Measurements from ENCODE around the gene PLEKHN1. TPM values are rescaled to one million over a fixed set of nuclear protein-coding genes. Genes with fewer than 3 reads are reported as not detected.

The PLEKHN1 gene
- total RNA-seq, 1 experiment from 2014 or later: not detected

GRCh38 chr1:924656-925560, 41.4 kb upstream of the PLEKHN1 start:
- Histone ChIP-seq H3K4me1 (ENCODE audit: insufficient read depth, low read length, poor library complexity, severe bottlenecking) (peaks cover 42% of the 10 kb centered on the region), H3K36me3 (ENCODE audit: insufficient read depth, low read length, poor library complexity, severe bottlenecking) (no peaks in the 10 kb centered on the region), H3K4me3 (ENCODE audit: low read depth, low read length, poor library complexity, severe bottlenecking) (peak overlapping the region; percentile 88), H3K9me3 (ENCODE audit: low read depth, low read length, poor library complexity, severe bottlenecking) (no peaks in the 10 kb centered on the region), H3K27me3 (replicated peaks; ENCODE audit: insufficient read depth, low read depth, low read length, poor library complexity) (no peaks in the 10 kb centered on the region), H3K27ac (ENCODE audit: low read depth, low read length, poor library complexity, severe bottlenecking) (peak overlapping the region; percentile 85)
- CTCF ChIA-PET: interaction anchor here (0.6 kb wide), 1 partner anchor 451 kb away, joined by 3 read pairs; no protein-coding TSS in a partner anchor
- POLR2A ChIA-PET (ENCODE audit: low non-redundant PET): no interaction called here
- peak; percentile 37; the same call in 1 of the 2 replicates for TF ChIP-seq CTCF (conservative IDR thresholded peaks at IDR 0.05; ENCODE audit: low read depth, low read length)
- TF ChIP-seq EZH2 (IDR thresholded peaks at IDR 0.05; ENCODE audit: borderline replicate concordance, low read depth, low read length, poor library complexity, severe bottlenecking): no peak
- intact Hi-C loops (cut with micrococcal nuclease; ENCODE audit: unreplicated experiment): no loop called here
- DNase-seq (ENCODE audit: low spot score): peak; percentile 74
- BruUV-seq (replicated peaks): no TSS peak

- H3K36me3 ChIP-seq (ENCODE audit: insufficient read depth, low read length, poor library complexity, severe bottlenecking): no peaks in the 10 kb centered on the region
- TF ChIP-seq EZH2 (IDR thresholded peaks at IDR 0.05; ENCODE audit: borderline replicate concordance, low read depth, low read length, poor library complexity, severe bottlenecking): no peak
- TF ChIP-seq CTCF (conservative IDR thresholded peaks at IDR 0.05; ENCODE audit: low read depth, low read length): peak; percentile 38; the same call in 1 of the 2 replicates
- intact Hi-C loops (cut with micrococcal nuclease; ENCODE audit: unreplicated experiment): no loop called here
- peak; percentile 89 for DNase-seq (ENCODE audit: low spot score)
- H3K27me3 ChIP-seq (replicated peaks; ENCODE audit: insufficient read depth, low read depth, low read length, poor library complexity): no peaks in the 10 kb centered on the region
- no peaks in the 10 kb centered on the region for H3K9me3 ChIP-seq (ENCODE audit: low read depth, low read length, poor library complexity, severe bottlenecking)
- peaks cover 35% of the 10 kb centered on the region for H3K4me1 ChIP-seq (ENCODE audit: insufficient read depth, low read length, poor library complexity, severe bottlenecking)
- peak overlapping the region; percentile 88 for H3K4me3 ChIP-seq (ENCODE audit: low read depth, low read length, poor library complexity, severe bottlenecking)
- no TSS peak for BruUV-seq (replicated peaks)
- peak overlapping the region; percentile 85 for H3K27ac ChIP-seq (ENCODE audit: low read depth, low read length, poor library complexity, severe bottlenecking)
- ChIA-PET CTCF (interaction anchor here (0.6 kb wide), 2 partner anchors 21 to 450 kb away, joined by 3 to 8 read pairs; no protein-coding TSS in a partner anchor), POLR2A (ENCODE audit: low non-redundant PET) (interaction anchor here (0.5 kb wide), 1 partner anchor 14 kb away, joined by 9 read pairs; no protein-coding TSS in a partner anchor)
These were observed 40.5 kb upstream of the PLEKHN1 start for GRCh38 chr1:925561-926421.

GRCh38 chr1:927234-927633, 39.0 kb upstream of the PLEKHN1 start:
- TF ChIP-seq CTCF (conservative IDR thresholded peaks at IDR 0.05; ENCODE audit: low read depth, low read length) (no peak), EZH2 (IDR thresholded peaks at IDR 0.05; ENCODE audit: borderline replicate concordance, low read depth, low read length, poor library complexity, severe bottlenecking) (no peak)
- Histone ChIP-seq H3K27me3 (replicated peaks; ENCODE audit: insufficient read depth, low read depth, low read length, poor library complexity) (no peaks in the 10 kb centered on the region), H3K27ac (ENCODE audit: low read depth, low read length, poor library complexity, severe bottlenecking) (no peak overlapping the region), H3K9me3 (ENCODE audit: low read depth, low read length, poor library complexity, severe bottlenecking) (no peaks in the 10 kb centered on the region), H3K4me1 (ENCODE audit: insufficient read depth, low read length, poor library complexity, severe bottlenecking) (peaks cover 28% of the 10 kb centered on the region), H3K4me3 (ENCODE audit: low read depth, low read length, poor library complexity, severe bottlenecking) (no peak overlapping the region), H3K36me3 (ENCODE audit: insufficient read depth, low read length, poor library complexity, severe bottlenecking) (no peaks in the 10 kb centered on the region)
- intact Hi-C loops (cut with micrococcal nuclease; ENCODE audit: unreplicated experiment): no loop called here
- BruUV-seq (replicated peaks): no TSS peak
- DNase-seq (ENCODE audit: low spot score): no peak
- POLR2A ChIA-PET (ENCODE audit: low non-redundant PET): no interaction called here
- CTCF ChIA-PET: no interaction called here

Data from A673 (cell line).